Measurements from ENCODE around the gene IGSF1.
"Not testable (repeated sequence)": the region's sequence is repeated elsewhere in the genome, so short reads cannot be mapped to it uniquely, and the experiment has no call there.

IGSF1 gene

GRCh38 chrX:131277543-131278136 is 11.5 kb downstream of the IGSF1 start:
- H3K27ac ChIP-seq, result no peak overlapping the region
- H3K4me3 ChIP-seq, result no peak overlapping the region

- H3K27ac ChIP-seq, result no peak overlapping the region
- no peak overlapping the region for H3K4me3 ChIP-seq
Measured at GRCh38 chrX:131273011-131273410, 16.1 kb downstream of the IGSF1 start.

DNA sequence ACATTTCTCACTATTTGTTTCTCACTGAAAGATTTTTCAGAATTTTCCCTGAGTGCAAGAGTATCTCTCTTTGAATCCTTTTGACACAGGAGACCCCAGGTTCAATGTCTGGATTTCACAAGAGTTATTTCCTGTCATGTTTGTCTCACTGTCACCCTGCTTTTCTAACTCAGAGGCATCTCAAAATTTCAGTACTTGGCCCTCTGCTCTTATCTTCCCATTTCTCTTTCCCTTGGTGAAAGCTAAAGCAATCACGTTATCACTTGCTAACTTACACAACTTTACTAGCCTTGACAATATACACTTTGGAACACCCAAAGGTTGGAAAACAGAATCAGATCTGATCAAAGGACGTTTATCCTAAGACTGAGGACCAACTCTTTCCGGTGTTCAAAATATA is 17.3 kb downstream of the IGSF1 start:
- H3K27ac ChIP-seq, result no peak overlapping the region
- H3K4me3 ChIP-seq, result no peak overlapping the region

GRCh38 chrX:131271274-131271673 is 17.8 kb downstream of the IGSF1 start:
- Histone ChIP-seq H3K27ac (no peak overlapping the region), H3K4me3 (no peak overlapping the region)

DNA sequence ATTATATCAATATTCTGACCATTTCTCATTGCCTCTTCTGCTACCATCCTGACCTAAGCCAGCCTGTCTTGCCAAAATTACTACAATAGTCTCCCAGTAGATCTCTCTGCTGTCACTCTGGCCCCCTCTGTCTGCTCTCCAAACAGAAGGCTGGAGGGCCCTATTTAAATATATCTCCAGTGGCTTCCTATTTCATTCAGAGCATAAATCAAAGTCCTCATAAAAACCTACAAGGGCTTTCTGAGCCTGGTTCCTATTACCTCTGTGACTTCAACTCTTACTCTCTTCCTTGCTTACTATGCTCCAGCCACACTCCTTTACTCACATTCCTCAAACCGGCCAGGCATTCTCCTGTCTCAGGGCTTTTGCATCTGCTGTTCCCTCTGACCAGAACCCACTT is 19.0 kb downstream of the IGSF1 start:
- H3K4me3 ChIP-seq, result no peak overlapping the region
- H3K27ac ChIP-seq, result no peak overlapping the region

DNA sequence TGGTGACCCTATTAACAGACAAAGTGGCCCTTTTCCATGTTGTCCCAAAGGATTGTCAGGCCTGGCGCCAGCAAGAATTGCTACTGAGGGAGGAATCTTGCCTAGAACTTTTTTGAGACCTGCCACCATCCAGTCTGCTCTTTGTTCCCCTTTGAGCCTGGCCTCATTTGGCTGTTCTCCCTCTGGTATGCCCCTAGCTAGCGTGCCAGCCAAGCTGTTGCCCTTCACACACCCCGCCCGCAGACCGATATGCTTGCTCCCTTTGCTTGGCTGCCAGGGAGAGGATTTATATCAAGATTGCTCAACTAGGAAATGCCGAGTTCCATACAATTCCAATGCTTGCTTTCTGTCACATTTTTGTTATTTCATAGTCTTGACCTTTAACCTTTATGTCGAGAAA is 24.4 kb downstream of the IGSF1 start:
- Histone ChIP-seq H3K4me3 (no peak overlapping the region), H3K27ac (no peak overlapping the region)

GRCh38 chrX:131264053-131264452 is 25.1 kb downstream of the IGSF1 start:
- Histone ChIP-seq H3K27ac (no peak overlapping the region), H3K4me3 (no peak overlapping the region)

DNA sequence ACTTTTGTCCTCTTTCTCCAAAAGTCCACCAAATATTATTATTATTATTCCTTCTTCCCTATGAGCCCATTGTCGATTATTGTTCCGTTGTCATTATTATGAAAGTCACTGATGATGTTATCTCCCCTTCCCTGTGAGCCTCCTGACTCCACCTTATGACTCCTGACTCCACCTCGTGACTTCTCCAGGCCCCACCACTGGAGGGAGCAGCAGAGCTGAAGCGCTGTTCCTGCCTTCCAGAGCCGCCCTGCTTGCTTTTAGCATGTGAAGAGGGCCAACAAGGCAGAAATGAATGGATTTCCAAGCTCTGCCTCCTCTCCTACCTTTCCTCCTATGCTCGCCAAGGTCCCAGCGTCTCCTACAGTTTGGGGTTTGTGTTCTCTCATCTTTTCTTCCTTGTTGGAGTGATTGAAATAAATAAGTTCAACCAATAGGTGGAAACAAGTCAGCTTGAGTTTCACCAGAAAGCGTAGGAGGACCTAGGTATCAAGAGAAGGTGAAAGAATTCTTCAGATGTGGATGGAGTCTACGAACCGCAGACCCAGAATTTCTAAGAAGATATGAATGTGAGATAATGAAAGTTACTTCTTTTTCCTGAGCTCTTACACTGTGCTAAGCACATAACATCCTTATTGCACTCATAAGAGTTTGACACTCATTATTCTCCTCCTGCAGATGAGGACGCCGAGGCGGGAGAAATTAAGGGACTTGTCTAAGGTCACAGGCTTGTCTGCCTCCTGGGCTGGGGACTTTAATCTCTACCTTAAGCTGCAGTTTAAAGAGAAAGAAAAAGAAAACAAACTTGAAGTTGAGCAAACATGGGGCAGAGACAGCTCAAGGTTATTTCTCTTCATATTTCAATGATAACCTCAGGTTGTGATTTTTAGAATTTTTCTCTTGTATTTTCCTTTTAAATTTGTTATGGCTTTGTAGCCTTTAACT is 26.1 kb downstream of the IGSF1 start:
- no peak overlapping the region for H3K4me3 ChIP-seq

DNA sequence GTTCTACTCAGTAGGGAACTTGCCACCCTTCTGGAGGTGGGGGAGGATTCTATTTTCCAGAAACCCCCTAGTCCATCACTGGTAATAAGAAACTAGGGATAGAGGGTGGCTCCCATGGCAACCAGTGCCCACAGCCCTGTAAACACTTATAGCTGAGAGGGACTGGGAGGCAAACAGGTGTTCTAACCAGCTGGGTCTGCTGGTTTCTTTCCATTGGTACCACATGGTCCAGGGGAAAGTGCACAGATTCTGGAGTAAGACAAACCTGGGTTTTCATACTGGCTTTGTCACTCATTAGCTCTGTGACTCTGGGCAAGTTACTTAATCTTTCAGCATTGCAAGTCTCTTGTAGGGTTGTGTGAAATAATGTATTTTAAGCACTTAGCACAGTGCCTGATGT is 26.9 kb downstream of the IGSF1 start:
- H3K27ac ChIP-seq, result no peak overlapping the region
- no peak overlapping the region for H3K4me3 ChIP-seq

More for the DNA sequence above, 26.1 kb downstream of the IGSF1 start:
- no peak overlapping the region for H3K27ac ChIP-seq

GRCh38 chrX:131257367-131257766 is 31.7 kb downstream of the IGSF1 start:
- Histone ChIP-seq H3K27ac (no peak overlapping the region), H3K4me3 (no peak overlapping the region)

DNA sequence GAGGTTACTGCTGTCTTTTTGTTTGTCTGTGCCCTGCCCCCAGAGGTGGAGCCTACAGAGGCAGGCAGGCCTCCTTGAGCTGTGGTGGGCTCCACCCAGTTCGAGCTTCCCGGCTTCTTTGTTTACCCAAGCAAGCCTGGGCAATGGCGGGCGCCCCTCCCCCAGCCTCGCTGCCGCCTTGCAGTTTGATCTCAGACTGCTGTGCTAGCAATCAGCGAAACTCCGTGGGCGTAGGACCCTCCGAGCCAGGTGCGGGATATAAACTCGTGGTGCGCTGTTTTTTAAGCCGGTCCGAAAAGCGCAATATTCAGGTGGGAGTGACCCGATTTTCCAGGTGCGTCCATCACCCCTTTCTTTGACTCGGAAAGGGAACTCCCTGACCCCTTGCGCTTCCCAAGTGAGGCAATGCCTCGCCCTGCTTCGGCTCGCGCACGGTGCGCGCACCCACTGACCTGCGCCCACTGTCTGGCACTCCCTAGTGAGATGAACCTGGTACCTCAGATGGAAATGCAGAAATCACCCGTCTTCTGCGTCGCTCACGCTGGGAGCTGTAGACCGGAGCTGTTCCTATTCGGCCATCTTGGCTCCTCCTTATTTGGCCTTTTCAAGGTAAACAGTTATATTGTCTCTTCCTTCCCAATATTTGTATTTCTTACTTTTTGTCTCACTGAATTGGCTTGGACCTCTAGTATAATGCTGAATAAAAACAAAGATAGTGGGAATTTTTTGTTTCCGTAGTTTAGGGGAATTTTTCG is 37.9 kb downstream of the IGSF1 start:
- not testable (repeated sequence) for H3K4me3 ChIP-seq, H3K27ac ChIP-seq

- H3K27ac ChIP-seq, result no peak overlapping the region
Measured at GRCh38 chrX:131239057-131239456, 50.0 kb downstream of the IGSF1 start.

DNA sequence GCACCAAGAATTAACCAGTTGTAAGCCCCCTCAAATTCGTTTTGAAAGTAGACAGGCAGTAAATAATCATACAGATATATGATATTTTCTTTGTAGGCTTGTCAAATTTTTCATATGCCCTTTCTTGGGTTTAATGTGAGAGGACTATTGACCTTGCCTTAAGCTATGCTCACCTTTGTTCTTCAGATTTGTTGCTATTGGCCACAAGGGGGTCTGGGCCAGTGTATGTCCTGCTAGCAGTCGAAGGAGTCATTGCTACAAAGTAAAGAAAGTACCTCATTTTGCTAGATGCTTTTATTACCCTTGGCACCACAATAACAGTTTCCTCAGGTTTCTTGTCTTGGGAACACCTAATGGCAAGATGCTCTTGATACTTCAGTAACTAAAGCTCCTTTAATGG is 51.7 kb downstream of the IGSF1 start:
- H3K27ac ChIP-seq, result no peak overlapping the region
- H3K4me3 ChIP-seq, result no peak overlapping the region

More at GRCh38 chrX:131239057-131239456, 50.0 kb downstream of the IGSF1 start:
- H3K4me3 ChIP-seq, result no peak overlapping the region

GRCh38 chrX:131235768-131236545 is 53.1 kb downstream of the IGSF1 start:
- Histone ChIP-seq H3K4me3 (no peak overlapping the region), H3K27ac (no peak overlapping the region)

- Histone ChIP-seq H3K4me3 (no peak overlapping the region), H3K27ac (no peak overlapping the region)
Measured at GRCh38 chrX:131227608-131228007, 61.5 kb downstream of the IGSF1 start.

DNA sequence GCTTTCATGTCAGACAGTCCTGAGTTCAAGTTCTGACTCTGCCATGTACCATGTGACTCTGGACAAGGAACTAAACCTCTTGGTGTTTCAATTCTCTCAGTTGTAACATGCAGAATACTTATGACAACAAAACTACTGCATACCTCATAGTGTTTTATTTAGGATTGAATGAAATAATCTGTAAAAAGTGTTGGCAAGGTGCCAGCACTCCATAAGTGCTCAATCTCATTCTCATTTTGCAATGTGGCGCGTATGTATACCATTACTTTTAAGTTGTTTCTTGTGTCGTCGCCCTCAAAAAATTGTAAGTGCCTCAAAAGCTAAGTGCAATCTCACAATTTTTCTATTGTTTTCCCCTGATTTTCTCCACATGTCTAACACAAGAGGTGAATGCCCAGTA is 62.5 kb downstream of the IGSF1 start:
- H3K27ac ChIP-seq, result no peak overlapping the region
- no peak overlapping the region for H3K4me3 ChIP-seq

DNA sequence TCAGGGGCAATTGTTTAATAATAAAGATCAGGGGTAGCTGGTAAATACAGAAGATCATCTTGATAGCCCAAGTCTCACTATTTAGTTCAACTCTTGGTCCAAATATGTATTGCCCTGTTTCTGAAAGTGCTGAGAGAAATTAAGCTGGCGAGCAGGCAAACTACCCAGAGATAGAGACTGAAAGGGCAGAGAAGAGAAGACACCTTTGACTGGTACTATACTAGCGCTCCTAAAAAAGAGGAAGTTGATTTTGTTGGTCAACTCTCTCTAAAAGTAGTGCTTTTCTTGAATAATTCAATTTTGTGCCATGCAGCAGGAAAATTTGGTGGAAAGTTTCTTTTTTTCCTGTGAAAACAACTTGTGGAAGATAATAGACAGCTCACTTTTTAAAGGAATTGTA is 64.0 kb downstream of the IGSF1 start:
- H3K4me3 ChIP-seq, result no peak overlapping the region

More for the DNA sequence above, 64.0 kb downstream of the IGSF1 start:
- no peak overlapping the region for H3K27ac ChIP-seq
